Thyroid gland (tissue), 4 donors: ENCODE results near the gene KIF16B. TPM values are rescaled to one million over a fixed set of nuclear protein-coding genes. Genes with fewer than 3 reads are reported as not detected.

Experiments
- DNase-seq, 2 donors: peaks; one replicate each; pipeline ENCODE4 v3.0.0-alpha.2; 2019
- H3K27ac ChIP-seq, 3 donors: fragments of 200-600 bp; sonication (generic); 1 replicate in 2 of 3; 2 replicates in 1 of 3; pipeline ENCODE4 v1.5.1; 2016 to 2019; ENCODE audit warnings: mild to moderate bottlenecking in 1 of 3, moderate library complexity in 1 of 3
- H3K27me3 ChIP-seq: fragments of 200-600 bp; sonication (generic); one replicate; pipeline ENCODE4 v1.5.1; 2019
- H3K36me3 ChIP-seq, 2 donors: fragments of 200-600 bp; sonication (generic); one replicate each; pipeline ENCODE4 v1.5.1; 2016 to 2019
- H3K4me1 ChIP-seq, 2 donors: fragments of 200-600 bp; sonication (generic); one replicate each; pipeline ENCODE4 v1.5.1; 2017 to 2019
- H3K4me3 ChIP-seq, 3 donors: fragments of 200-600 bp; sonication (generic); replicated peaks in 1 of 3; 1 replicate in 2 of 3; 2 replicates in 1 of 3; pipeline ENCODE4 v1.5.1; 2016; ENCODE audit warnings: mild to moderate bottlenecking in 1 of 3
- H3K9me3 ChIP-seq: fragments of 200-600 bp; sonication (generic); one replicate; pipeline ENCODE4 v1.5.1; 2017
- CTCF ChIP-seq, 6 experiments: fragments of 200-600 bp in 3 of 6; fragments of 450-650 bp in 3 of 6; sonication (generic) in 3 of 6; IDR thresholded peaks; one replicate each; pipeline ENCODE4 v1.5.1; 2016 to 2019; ENCODE audit warnings: antibody characterized with exemption in 6 of 6, mild to moderate bottlenecking in 2 of 6, inconsistent platforms in 1 of 6, moderate library complexity in 1 of 6
- POLR2A ChIP-seq, 2 donors: fragments of 450-650 bp; IDR thresholded peaks; one replicate each; pipeline ENCODE4 v1.6.1; 2017; ENCODE audit warnings: antibody characterized with exemption in 2 of 2, mild to moderate bottlenecking in 2 of 2, moderate library complexity in 1 of 2
- WGBS, 2 donors: methylation state at CpG; one replicate each; pipeline ENCODE4 v1.1.5; 2017; 5-methylcytosine and 5-hydroxymethylcytosine counted together
- intact Hi-C: fragments of 100-400 bp; cut with DNase I; formaldehyde crosslinking; loops from one replicate; pipeline ENCODE4 v1.15.1; 2023
- total RNA-seq, 4 donors: library from RNA; depleted of rRNA; stranded (reverse); fragments of >200 nt; gene quantifications; one replicate each; pipeline ENCODE4 v1.2.3, GENCODE V29; 2016

KIF16B gene
- total RNA-seq, 4 donors from 2014 or later: 18.5 to 32.8 (median 28.6) TPM

GRCh38 chr20:16308754-16309153, 264.5 kb downstream of the KIF16B start:
- Histone ChIP-seq H3K27ac (no peak overlapping the region), H3K27me3 (no peaks in the 10 kb centered on the region), H3K4me3 (no peak overlapping the region), H3K4me1 (no peaks in the 10 kb centered on the region), H3K36me3 (peaks cover 0 to 8% of the 10 kb centered on the region in 2 donors), H3K9me3 (no peaks in the 10 kb centered on the region)
- TF ChIP-seq CTCF (IDR thresholded peaks at IDR 0.05): no peak
- no peak for TF ChIP-seq POLR2A (IDR thresholded peaks at IDR 0.05)
- DNase-seq: no peak
- intact Hi-C loops: no loop called here
- 97 to 100% methylated on average over 2 of the region's 2 CpGs for WGBS, 2 donors

- intact Hi-C loops: no loop called here
- Histone ChIP-seq H3K36me3 (no peaks in the 10 kb centered on the region), H3K27me3 (no peaks in the 10 kb centered on the region), H3K27ac (no peak overlapping the region), H3K9me3 (no peaks in the 10 kb centered on the region), H3K4me1 (no peaks in the 10 kb centered on the region), H3K4me3 (no peak overlapping the region)
- WGBS, 2 donors: 62 to 98% methylated on average over 1 of the region's 1 CpG
- DNase-seq: no peak
- no peak for TF ChIP-seq POLR2A (IDR thresholded peaks at IDR 0.05)
- no peak for TF ChIP-seq CTCF (IDR thresholded peaks at IDR 0.05)
Observed at GRCh38 chr20:16302818-16303217, 270.4 kb downstream of the KIF16B start.

GRCh38 chr20:16301986-16302385, 271.3 kb downstream of the KIF16B start:
- WGBS, 2 donors: 98 to 100% methylated on average over 1 of the region's 1 CpG
- no peaks in the 10 kb centered on the region for H3K4me1 ChIP-seq
- no peak overlapping the region for H3K4me3 ChIP-seq
- H3K27me3 ChIP-seq: no peaks in the 10 kb centered on the region
- H3K9me3 ChIP-seq: no peaks in the 10 kb centered on the region
- TF ChIP-seq POLR2A (IDR thresholded peaks at IDR 0.05): no peak
- TF ChIP-seq CTCF (IDR thresholded peaks at IDR 0.05): no peak
- no peak overlapping the region for H3K27ac ChIP-seq
- intact Hi-C loops: no loop called here
- DNase-seq: no peak
- H3K36me3 ChIP-seq: no peaks in the 10 kb centered on the region

- Histone ChIP-seq H3K4me3 (no peak overlapping the region), H3K4me1 (no peaks in the 10 kb centered on the region), H3K9me3 (no peaks in the 10 kb centered on the region), H3K36me3 (no peaks in the 10 kb centered on the region), H3K27ac (no peak overlapping the region), H3K27me3 (no peaks in the 10 kb centered on the region)
- WGBS, 2 donors: 93 to 95% methylated on average over 6 of the region's 6 CpGs
- intact Hi-C loops: no loop called here
- no peak for DNase-seq
- no peak for TF ChIP-seq POLR2A (IDR thresholded peaks at IDR 0.05)
- no peak for TF ChIP-seq CTCF (IDR thresholded peaks at IDR 0.05)
Observed at GRCh38 chr20:16299897-16300296, 273.4 kb downstream of the KIF16B start.

GRCh38 chr20:16296931-16297330, 276.3 kb downstream of the KIF16B start:
- TF ChIP-seq CTCF (IDR thresholded peaks at IDR 0.05) (no peak), POLR2A (IDR thresholded peaks at IDR 0.05) (no peak)
- Histone ChIP-seq H3K36me3 (no peaks in the 10 kb centered on the region), H3K4me3 (no peak overlapping the region), H3K9me3 (no peaks in the 10 kb centered on the region), H3K27me3 (no peaks in the 10 kb centered on the region), H3K27ac (no peak overlapping the region), H3K4me1 (no peaks in the 10 kb centered on the region)
- intact Hi-C loops: no loop called here
- no peak for DNase-seq
- WGBS, 2 donors: 74 to 93% methylated on average over 3 of the region's 3 CpGs
